SK-N-MC (cell line): ENCODE measurements around the gene PTPRR.

Experiments used
- DNase-seq: peaks from one replicate; pipeline ENCODE4 v3.0.0-alpha.2; 2011; ENCODE audit warnings: low read depth, low spot score
- H3K27ac ChIP-seq: fragments of 200-600 bp; sonication (generic); 2 replicates; pipeline ENCODE4 v1.5.1; 2016; ENCODE audit warnings: mixed run types
- H3K36me3 ChIP-seq: fragments of 200-600 bp; sonication (generic); 2 replicates; pipeline ENCODE4 v1.6.1; 2017; ENCODE audit warnings: antibody characterized with exemption, low read length, mixed read lengths; ENCODE audit not compliant: insufficient read depth
- H3K4me3 ChIP-seq: fragments of 200-600 bp; sonication (generic); 2 replicates; pipeline ENCODE4 v1.5.1; 2016
- H3K9ac ChIP-seq: fragments of 200-600 bp; sonication (generic); 2 replicates; pipeline ENCODE4 v1.8.0; 2017; ENCODE audit warnings: mixed run types, mixed read lengths; ENCODE audit not compliant: insufficient read length
- H3K9me3 ChIP-seq: fragments of 200-600 bp; sonication (generic); 2 replicates; pipeline ENCODE4 v1.6.1; 2017; ENCODE audit warnings: low read depth, mild to moderate bottlenecking, antibody characterized with exemption, low read length, moderate library complexity, mixed read lengths
- EZH2 ChIP-seq: fragments of 200-600 bp; sonication (generic); IDR thresholded peaks from one replicate; pipeline ENCODE4 v1.6.1; 2017; ENCODE audit warnings: antibody characterized with exemption
- FOXP2 ChIP-seq: optimal IDR thresholded peaks from 2 replicates; pipeline ENCODE3; 2011; ENCODE audit warnings: mild to moderate bottlenecking, moderate library complexity; ENCODE audit not compliant: insufficient read depth; ENCODE audit errors: extremely low read length, control extremely low read depth
- POLR2AphosphoS5 ChIP-seq: IDR thresholded peaks from 2 replicates; pipeline ENCODE4 v1.6.1; 2012; ENCODE audit warnings: mild to moderate bottlenecking, low read depth, low read length, borderline replicate concordance

Gene PTPRR

GRCh38 chr12:70763666-70764065 lies 156.9 kb downstream of the PTPRR start:
- no peak overlapping the region for H3K27ac ChIP-seq
- TF ChIP-seq POLR2AphosphoS5 (no peak), FOXP2 (no peak), EZH2 (no peak)
- H3K36me3 ChIP-seq, result no peaks in the 10 kb centered on the region
- no peak overlapping the region for H3K4me3 ChIP-seq
- DNase-seq, result no peak
- no peak overlapping the region for H3K9ac ChIP-seq
- H3K9me3 ChIP-seq, result no peaks in the 10 kb centered on the region

GRCh38 chr12:70762000-70762399 lies 158.5 kb downstream of the PTPRR start:
- no peaks in the 10 kb centered on the region for H3K9me3 ChIP-seq
- no peaks in the 10 kb centered on the region for H3K36me3 ChIP-seq
- H3K27ac ChIP-seq, result no peak overlapping the region
- no peak overlapping the region for H3K9ac ChIP-seq
- TF ChIP-seq FOXP2, result no peak
- no peak for TF ChIP-seq POLR2AphosphoS5
- TF ChIP-seq EZH2, result no peak
- no peak for DNase-seq
- no peak overlapping the region for H3K4me3 ChIP-seq

GRCh38 chr12:70759161-70759918 lies 161.2 kb downstream of the PTPRR start:
- Histone ChIP-seq H3K36me3 (no peaks in the 10 kb centered on the region), H3K9ac (no peak overlapping the region), H3K4me3 (no peak overlapping the region), H3K9me3 (no peaks in the 10 kb centered on the region), H3K27ac (no peak overlapping the region)
- TF ChIP-seq POLR2AphosphoS5 (no peak), FOXP2 (no peak), EZH2 (no peak)
- DNase-seq, result no peak

DNA sequence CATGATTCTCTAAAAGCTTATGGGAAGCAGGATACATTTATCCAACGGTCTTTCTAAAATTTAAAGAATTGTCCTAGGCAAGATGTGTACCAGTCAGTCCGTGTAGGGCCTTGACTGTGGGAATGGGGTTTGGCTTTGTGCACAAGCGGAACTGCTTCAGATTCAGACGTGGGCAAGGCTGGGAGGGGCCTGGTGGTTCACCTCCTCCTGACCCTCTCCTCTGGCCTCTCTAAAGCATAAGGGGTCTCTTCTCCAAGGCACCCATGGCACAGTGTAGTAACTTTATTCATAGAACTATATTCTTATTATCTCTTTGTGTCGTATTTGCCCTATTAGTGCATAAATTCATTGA lies 162.1 kb downstream of the PTPRR start:
- no peak overlapping the region for H3K4me3 ChIP-seq
- no peaks in the 10 kb centered on the region for H3K36me3 ChIP-seq
- no peak for DNase-seq
- TF ChIP-seq FOXP2, result no peak
- no peak for TF ChIP-seq EZH2
- TF ChIP-seq POLR2AphosphoS5, result no peak
- no peak overlapping the region for H3K27ac ChIP-seq
- H3K9me3 ChIP-seq, result no peaks in the 10 kb centered on the region
- no peak overlapping the region for H3K9ac ChIP-seq

DNA sequence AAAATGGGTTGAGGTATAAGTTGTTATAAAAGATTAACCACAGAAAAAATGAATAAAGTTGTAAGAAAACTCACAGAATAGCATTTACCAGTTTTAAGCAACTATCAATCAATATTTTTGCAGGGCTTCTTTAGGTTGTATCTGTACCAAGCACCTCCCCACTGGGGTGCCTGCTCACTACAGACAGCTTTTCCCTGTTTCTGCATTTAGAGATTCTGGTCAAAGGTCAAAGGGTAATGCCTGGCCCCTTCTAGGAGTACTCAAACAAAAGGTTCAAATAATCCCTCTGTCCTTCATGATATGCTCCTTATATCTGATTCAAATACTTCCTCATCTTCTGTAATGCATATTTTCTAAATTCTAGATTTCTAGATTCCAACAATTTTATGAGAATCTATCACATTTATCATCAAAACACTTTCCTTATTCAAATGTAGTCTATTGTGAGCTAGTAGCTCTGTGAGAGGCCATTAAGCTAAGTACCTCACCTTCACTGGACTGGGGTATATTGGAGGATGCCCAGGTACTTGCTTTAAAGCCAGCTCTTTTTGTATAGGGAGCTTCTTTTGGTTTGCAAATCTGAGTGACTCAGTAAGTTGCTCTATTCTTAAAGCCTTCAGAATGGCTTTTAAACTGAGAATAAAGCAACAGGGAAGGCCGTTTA lies 162.6 kb downstream of the PTPRR start:
- Histone ChIP-seq H3K4me3 (no peak overlapping the region), H3K9ac (no peak overlapping the region), H3K27ac (no peak overlapping the region), H3K9me3 (no peaks in the 10 kb centered on the region), H3K36me3 (no peaks in the 10 kb centered on the region)
- no peak for TF ChIP-seq EZH2
- TF ChIP-seq POLR2AphosphoS5, result no peak
- no peak for TF ChIP-seq FOXP2
- no peak for DNase-seq

- H3K9me3 ChIP-seq, result no peaks in the 10 kb centered on the region
- no peak overlapping the region for H3K27ac ChIP-seq
- no peak for TF ChIP-seq EZH2
- TF ChIP-seq FOXP2, result no peak
- TF ChIP-seq POLR2AphosphoS5, result no peak
- DNase-seq, result no peak
- no peak overlapping the region for H3K4me3 ChIP-seq
- H3K36me3 ChIP-seq, result no peaks in the 10 kb centered on the region
- no peak overlapping the region for H3K9ac ChIP-seq
These were observed 163.7 kb downstream of the PTPRR start for GRCh38 chr12:70756791-70757190.

DNA sequence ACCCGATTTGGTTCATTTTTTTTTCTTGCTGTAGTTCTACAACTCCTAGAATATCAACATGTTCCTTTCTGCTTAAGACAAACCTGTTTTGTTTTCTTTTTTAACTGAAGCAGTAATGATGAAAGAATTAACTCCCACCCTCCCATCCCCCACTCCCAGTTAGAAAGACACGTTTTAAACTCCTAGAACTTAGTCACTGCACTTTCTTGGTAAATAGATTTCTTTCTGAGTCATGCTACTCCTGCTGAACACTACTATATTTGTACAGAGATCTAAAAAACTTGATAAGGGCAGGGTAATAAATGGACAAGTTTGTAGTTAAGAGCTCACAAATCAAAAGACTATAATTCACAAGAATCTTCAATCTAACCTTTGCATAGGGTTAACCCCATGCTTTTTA lies 164.4 kb downstream of the PTPRR start:
- H3K9ac ChIP-seq, result no peak overlapping the region

GRCh38 chr12:70754330-70754741 lies 166.2 kb downstream of the PTPRR start:
- Histone ChIP-seq H3K9me3 (no peaks in the 10 kb centered on the region), H3K9ac (no peak overlapping the region), H3K27ac (no peak overlapping the region), H3K36me3 (no peaks in the 10 kb centered on the region), H3K4me3 (no peak overlapping the region)
- DNase-seq, result no peak
- TF ChIP-seq FOXP2, result no peak
- TF ChIP-seq EZH2, result no peak
- no peak for TF ChIP-seq POLR2AphosphoS5

More for the DNA sequence above, 164.4 kb downstream of the PTPRR start:
- Histone ChIP-seq H3K27ac (no peak overlapping the region), H3K36me3 (no peaks in the 10 kb centered on the region), H3K4me3 (no peak overlapping the region), H3K9me3 (no peaks in the 10 kb centered on the region)
- TF ChIP-seq FOXP2 (no peak), EZH2 (no peak), POLR2AphosphoS5 (no peak)
- DNase-seq, result no peak
